ENCODE results near the gene PANK1.

GRCh38 chr10:89588671-89589070 lies 56.4 kb downstream of the PANK1 start:
- TF ChIP-seq CTCF (IDR thresholded peaks at IDR 0.05; ENCODE audit: low read depth, low read length, poor library complexity, severe bottlenecking) (no peak), EZH2phosphoT487 (IDR thresholded peaks at IDR 0.05; ENCODE audit: borderline replicate concordance, low read length) (no peak)

All from DOHH2 (cell line).